GM21390 (cell line): Measurements from ENCODE around the gene MLPH.

ENCODE experiments used
- ATAC-seq: cut with Tn5 transposase; IDR thresholded peaks from one replicate; pipeline ENCODE4 v1.9.1; 2021; ENCODE audit not compliant: unreplicated experiment

Gene MLPH

GRCh38 chr2:237486819-237487448 is at the start of gene MLPH:
TSS of gene MLPH (plus strand) at chr2:237487251. CDS start at chr2:237493427, 6,176 bp downstream.
- no peak for ATAC-seq

GRCh38 chr2:237437566-237437965 is 49.5 kb upstream of the MLPH start:
- no peak for ATAC-seq

GRCh38 chr2:237438080-237438940 is 48.7 kb upstream of the MLPH start:
- ATAC-seq, result no peak

- ATAC-seq, result no peak
Observed at GRCh38 chr2:237440819-237441281, 46.2 kb upstream of the MLPH start.

- no peak for ATAC-seq
Observed at GRCh38 chr2:237441605-237442274, 45.3 kb upstream of the MLPH start.

GRCh38 chr2:237444071-237444470 is 43.0 kb upstream of the MLPH start:
- ATAC-seq, result no peak

- ATAC-seq, result no peak
Observed at GRCh38 chr2:237445611-237446337, 41.3 kb upstream of the MLPH start.

- ATAC-seq, result no peak
Observed at GRCh38 chr2:237446338-237446665, 40.7 kb upstream of the MLPH start.

GRCh38 chr2:237447496-237447895 is 39.6 kb upstream of the MLPH start:
- no peak for ATAC-seq

- no peak for ATAC-seq
Observed at GRCh38 chr2:237448171-237448570, 38.9 kb upstream of the MLPH start.

- no peak for ATAC-seq
Observed at GRCh38 chr2:237448626-237449025, 38.4 kb upstream of the MLPH start.

GRCh38 chr2:237449193-237449881 is 37.7 kb upstream of the MLPH start:
- ATAC-seq, result no peak

GRCh38 chr2:237450108-237450507 is 36.9 kb upstream of the MLPH start:
- no peak for ATAC-seq

GRCh38 chr2:237450583-237450982 is 36.5 kb upstream of the MLPH start:
- no peak for ATAC-seq

GRCh38 chr2:237451643-237452469 is 35.2 kb upstream of the MLPH start:
- ATAC-seq, result no peak

GRCh38 chr2:237452861-237453260 is 34.2 kb upstream of the MLPH start:
- ATAC-seq, result no peak

GRCh38 chr2:237453671-237454070 is 33.4 kb upstream of the MLPH start:
- ATAC-seq, result no peak

GRCh38 chr2:237455764-237456163 is 31.3 kb upstream of the MLPH start:
- no peak for ATAC-seq

- no peak for ATAC-seq
Observed at GRCh38 chr2:237456200-237456843, 30.7 kb upstream of the MLPH start.
